Stimulated activated CD4-positive, alpha-beta T cell treated with anti-CD3 and anti-CD28 coated beads, Interleukin-2, amount 100 ng/mL, for 4 hours (primary cell): ENCODE measurements around the gene ASTN1.

ENCODE experiments used
- DNase-seq: peaks from one replicate; pipeline ENCODE4 v3.0.0-alpha.2; 2020; ENCODE audit warnings: low read depth

ASTN1 gene

DNA sequence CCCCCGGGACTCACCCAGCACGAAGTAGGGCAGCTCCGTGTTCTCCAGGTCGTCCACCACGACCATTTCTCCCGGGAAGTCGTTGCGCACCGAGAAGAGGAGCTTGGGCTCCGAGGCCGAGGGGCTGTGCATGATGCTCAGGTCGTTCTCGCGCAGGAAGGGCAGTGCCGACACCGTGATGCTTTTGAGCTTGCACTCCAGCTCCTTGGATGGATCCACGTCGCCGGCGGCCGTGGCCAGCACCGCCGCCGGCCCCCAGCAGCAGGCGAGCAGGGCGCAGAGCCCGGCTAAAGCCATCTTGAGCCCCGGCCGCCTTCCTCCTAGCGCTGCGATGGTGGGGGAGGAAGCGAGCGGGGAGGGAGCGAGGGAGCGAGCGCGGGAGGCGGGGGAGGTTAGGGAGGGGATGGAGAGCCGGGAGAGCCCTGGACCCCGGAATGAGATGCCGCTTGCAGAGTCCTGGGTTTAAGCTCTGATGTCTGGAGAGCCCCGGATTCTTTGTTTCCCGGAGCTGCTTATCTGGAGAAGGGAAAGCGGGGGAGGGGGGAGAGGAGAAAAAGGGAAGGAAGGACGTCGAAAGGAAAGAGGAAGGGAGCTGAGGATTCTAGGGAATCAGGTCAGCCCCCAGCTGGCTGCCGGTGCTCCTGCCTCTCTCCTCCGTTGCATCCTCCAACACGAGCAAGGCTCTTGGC is at the start of gene ASTN1:
Gene ASTN1, minus strand, starts transcription at position 333 of the 689 bp plus-strand sequence. Its CDS starts 36 bp downstream, at position 297.
- DNase-seq: no peak

GRCh38 chr1:177211231-177211630 is 46.7 kb upstream of the ASTN1 start:
- DNase-seq: no peak

GRCh38 chr1:177210071-177210470 is 45.6 kb upstream of the ASTN1 start:
- no peak for DNase-seq

GRCh38 chr1:177209357-177209756 is 44.8 kb upstream of the ASTN1 start:
- DNase-seq: no peak

GRCh38 chr1:177208920-177209319 is 44.4 kb upstream of the ASTN1 start:
- DNase-seq: no peak

DNA sequence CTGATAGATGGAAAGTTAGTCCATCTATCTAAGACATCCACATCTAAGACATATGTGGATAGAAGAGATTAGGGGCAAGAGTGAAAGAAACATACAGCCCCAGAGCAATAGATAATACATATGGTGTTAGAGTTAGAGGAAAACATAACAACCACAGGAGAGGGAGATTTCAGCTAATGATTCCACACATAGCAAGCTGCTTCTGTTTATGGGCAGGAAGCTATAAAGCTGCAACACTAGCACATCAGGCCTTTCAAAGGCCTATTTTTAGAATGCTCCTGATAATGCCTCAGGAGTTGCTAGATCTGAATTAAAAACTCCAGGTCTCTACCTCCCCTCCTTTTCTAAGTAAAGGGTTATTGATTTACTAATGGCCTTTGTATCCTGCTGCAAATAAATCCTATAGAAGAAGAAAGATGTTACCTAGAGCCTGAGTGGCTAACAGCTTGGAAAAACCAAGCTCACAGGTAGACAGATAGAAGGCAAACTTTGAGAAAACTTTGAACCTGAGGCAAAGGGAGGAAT is 42.4 kb upstream of the ASTN1 start:
- no peak for DNase-seq

- DNase-seq: no peak
Observed at GRCh38 chr1:177200290-177200689, 35.8 kb upstream of the ASTN1 start.

DNA sequence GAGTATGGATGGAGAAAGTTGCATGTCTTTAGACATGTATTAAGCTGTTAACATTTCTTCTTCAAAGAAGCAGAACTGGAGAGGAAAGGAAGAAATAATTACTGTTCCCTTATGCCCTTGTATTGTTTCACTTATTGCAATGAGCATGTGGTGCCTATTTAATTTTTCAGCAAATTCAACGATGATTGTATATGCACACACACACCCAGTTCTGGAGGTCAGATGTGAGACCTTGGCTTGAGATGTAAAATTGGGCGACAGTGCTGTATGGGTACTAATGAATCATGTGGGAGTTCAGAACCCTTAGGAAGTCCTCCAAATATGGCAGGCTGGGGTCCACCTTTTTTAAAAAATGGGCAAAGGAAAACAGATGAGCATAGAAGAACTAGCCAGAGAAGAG is 33.7 kb upstream of the ASTN1 start:
- no peak for DNase-seq

GRCh38 chr1:177190308-177190970 is 25.9 kb upstream of the ASTN1 start:
- no peak for DNase-seq

- no peak for DNase-seq
Observed at GRCh38 chr1:177186639-177187038, 22.1 kb upstream of the ASTN1 start.

DNA sequence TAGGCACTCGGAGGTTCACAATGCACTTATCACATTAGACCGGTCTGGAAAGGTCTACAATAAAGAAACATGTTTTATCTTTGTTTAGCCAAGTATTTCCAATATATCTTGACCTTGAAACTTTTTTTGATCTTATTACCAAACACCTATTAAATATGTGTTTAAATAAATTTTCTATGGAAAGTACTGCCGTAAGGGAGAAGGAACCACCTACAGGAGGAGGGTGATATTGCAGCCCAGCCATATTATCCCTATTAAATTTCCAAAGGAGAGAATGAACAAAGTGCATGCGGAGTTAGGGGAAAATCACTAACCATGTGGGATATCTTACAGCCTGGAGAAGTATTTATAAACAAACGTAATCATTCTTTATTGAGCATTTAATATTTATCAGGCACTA is 20.7 kb upstream of the ASTN1 start:
- no peak for DNase-seq

DNA sequence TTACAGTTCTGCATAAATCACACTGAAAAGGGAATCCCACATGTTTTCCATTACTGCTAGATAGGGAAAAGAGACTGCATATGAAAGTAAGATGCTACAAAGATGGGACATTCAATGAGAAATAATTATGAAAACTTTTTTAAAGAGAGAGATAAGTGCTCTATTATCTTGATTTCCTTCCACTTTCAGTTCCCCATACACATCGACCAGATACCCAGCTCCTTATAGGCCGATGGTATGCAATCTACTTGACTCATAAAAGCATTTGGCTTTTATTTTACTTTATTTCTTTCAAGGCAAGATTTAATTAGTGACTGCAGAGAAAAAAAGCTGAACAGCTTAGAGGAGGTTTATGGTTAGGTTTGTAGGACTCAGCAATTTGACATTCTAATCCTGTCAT is 19.3 kb upstream of the ASTN1 start:
- DNase-seq: no peak

- no peak for DNase-seq
Observed at GRCh38 chr1:177181631-177182291, 17.2 kb upstream of the ASTN1 start.

GRCh38 chr1:177181280-177181630 is 16.7 kb upstream of the ASTN1 start:
- no peak for DNase-seq

- no peak for DNase-seq
Observed at GRCh38 chr1:177174921-177175634, 10.6 kb upstream of the ASTN1 start.

GRCh38 chr1:177173976-177174375 is 9.5 kb upstream of the ASTN1 start:
- DNase-seq: no peak

DNA sequence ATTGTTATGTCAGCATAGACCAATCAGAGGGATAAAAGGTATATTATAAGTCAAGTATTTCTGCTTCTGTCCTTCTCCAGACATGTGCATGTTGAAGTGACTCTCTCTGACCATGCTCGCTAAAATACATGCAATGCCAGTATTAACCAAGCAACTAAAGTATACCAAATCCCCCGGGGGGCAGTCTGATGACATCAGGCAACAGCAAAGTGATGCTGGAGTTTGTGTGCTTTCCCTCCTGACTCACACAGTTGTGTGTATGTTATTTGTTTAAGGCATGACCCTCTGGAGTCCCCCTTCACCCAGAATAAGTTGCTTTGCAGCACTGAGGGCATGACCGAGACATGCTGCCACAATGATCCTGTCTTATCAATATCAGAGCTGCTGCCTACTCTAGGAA is 8.4 kb upstream of the ASTN1 start:
- no peak for DNase-seq

DNA sequence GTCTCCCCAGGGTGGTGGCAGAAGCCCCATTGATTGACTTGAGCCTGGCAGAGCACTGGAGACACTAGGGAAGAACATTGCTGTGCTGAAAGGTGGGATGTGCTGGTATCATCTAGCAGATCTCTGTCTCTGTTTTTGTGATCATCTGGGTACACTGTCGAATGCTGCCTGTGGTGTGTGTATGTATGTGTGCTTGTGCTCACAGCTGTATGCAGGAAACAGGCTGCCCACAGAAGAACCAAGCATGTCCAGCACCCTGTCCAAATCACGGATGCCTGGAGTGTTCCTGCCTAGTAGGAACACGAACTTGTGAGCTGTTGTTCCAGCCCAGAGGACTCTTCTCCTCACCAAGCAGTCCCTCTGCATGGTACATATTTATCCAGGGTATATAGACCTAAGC is 7.8 kb upstream of the ASTN1 start:
- DNase-seq: no peak

DNA sequence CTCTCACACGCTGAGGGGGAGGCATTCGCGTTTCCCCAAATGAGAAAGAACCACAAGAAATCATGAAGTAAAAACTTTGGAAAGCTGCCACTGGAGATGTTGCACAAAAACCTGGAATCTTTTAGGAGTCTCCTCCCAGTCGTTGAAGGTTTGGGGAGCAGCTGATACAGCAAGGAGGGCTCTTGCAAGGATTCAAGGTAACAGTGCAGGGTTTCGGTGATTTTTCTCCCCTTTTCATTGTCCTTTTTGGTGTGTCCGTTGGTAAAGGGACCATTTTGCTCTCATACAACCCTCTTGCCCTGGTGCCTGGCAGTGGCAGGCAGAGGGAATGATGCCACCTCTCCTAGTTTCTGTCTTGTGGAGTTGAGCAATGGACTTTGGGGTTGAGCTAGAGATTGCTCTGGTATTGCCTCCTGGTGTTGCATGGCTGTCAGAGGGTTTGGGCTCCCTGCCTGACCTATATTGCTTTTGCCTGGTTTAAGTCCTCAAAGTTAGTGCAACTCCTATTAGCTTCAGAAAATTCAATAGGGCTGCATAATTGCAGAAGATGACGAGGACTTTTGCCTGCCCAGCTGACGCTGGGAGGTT is 7.1 kb upstream of the ASTN1 start:
- no peak for DNase-seq

DNA sequence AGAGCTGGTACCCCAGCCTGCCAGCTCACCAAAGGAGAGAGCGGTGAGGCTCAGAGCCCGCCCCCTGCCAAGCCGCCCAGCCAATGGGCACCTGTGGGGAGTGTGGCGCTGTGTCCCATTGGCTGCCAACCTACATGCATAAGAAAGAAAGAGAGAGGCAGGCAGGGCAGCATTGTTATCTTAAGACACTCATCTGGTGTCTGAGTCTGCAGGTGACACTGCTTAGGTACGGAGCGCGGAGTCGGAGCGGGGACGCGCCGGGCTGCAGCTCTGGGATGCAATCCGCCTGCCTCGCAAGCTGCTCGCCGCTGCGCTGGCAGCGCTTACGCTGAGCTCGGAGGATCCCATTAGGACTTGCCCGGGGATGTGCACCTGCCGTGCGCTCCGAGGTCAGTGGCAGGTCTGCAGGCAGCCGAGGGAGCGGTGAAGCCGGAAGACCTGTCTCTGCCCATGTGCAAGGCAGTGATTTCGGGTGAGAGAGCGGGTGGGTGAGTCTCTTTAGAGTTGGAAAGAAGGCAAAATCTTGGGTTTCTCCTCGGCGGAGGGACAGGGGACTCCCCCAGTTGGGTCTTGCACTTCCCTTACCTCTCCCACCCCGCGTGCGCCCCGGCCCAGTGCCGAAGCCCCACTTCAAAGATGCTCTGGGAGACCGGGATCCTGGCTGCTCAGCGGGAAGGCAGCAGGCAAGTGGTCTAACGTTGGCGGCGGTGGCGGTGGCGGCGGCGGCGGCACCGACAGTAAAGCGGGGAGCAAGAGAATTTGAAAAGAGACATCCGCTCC is 6.4 kb upstream of the ASTN1 start, which contains the start of gene BRINP2:
Gene BRINP2, plus strand, starts transcription at position 203 of the 780 bp plus-strand sequence. CDS start 58,919 bp downstream, outside the sequence.
- no peak for DNase-seq

DNA sequence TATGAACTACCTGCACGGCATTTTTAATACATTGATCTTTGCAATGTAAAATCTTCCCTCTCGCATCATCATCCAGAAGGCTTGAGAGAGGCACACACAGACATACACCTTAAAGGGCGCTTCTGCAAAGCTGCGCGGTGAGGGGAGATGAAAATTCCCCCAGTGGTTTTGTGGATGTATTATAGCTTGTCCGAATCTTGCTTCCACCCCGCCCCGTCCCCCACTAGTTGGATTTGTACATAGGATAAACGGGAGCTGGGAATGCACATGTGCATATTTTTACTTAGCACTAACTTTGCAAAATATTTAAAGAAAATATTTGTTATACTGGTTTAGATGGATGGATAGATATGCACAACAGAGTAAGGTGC is 542 bp upstream of the ASTN1 start:
- DNase-seq: no peak
